Kidney (tissue), 14 donors: ENCODE results near the gene MNX1. TPM values are rescaled to one million over a fixed set of nuclear protein-coding genes. Genes with fewer than 3 reads are reported as not detected.

Source experiments
- DNase-seq, 5 donors: peaks; one replicate each; pipeline ENCODE4 v3.0.0-alpha.2; 2013 to 2020
- FAIRE-seq: peaks from 2 replicates; lab custom pipeline; 2012; peaks lifted over from hg19 to GRCh38; lab: Jason Lieb, UNC
- H3K27ac ChIP-seq, 2 donors: one replicate each; pipeline ENCODE4 v1.7.0; 2013; ENCODE audit warnings: low read depth in 2 of 2, low read length in 2 of 2, inconsistent platforms in 1 of 2
- H3K27me3 ChIP-seq: one replicate; pipeline ENCODE4 v1.7.1; 2013; ENCODE audit warnings: low read length, inconsistent platforms; ENCODE audit not compliant: control insufficient read depth, insufficient read depth
- H3K36me3 ChIP-seq, 3 donors: one replicate each; pipeline versions ENCODE4 v1.7.0 to v1.7.1; 2013; ENCODE audit warnings: low read length in 3 of 3, control low read depth in 1 of 3, inconsistent platforms in 1 of 3; ENCODE audit not compliant: insufficient read depth in 3 of 3, control insufficient read depth in 2 of 3
- H3K4me1 ChIP-seq, 3 donors: one replicate each; pipeline versions ENCODE4 v1.7.0 to v1.7.1; 2013; ENCODE audit warnings: low read length in 3 of 3, inconsistent platforms in 1 of 3, low read depth in 1 of 3; ENCODE audit not compliant: control insufficient read depth in 2 of 3, insufficient read depth in 2 of 3
- H3K4me3 ChIP-seq, 3 donors: one replicate each; pipeline versions ENCODE4 v1.7.0 to v1.8.1; 2013; ENCODE audit warnings: low read length in 3 of 3, control low read depth in 1 of 3, inconsistent platforms in 1 of 3
- H3K9ac ChIP-seq, 3 donors: one replicate each; pipeline versions ENCODE4 v1.7.0 to v1.7.1; 2013; ENCODE audit warnings: low read length in 3 of 3, control low read depth in 1 of 3, inconsistent platforms in 1 of 3
- H3K9me3 ChIP-seq, 3 donors: one replicate each; pipeline versions ENCODE4 v1.7.0 to v1.7.1; 2013; ENCODE audit warnings: low read length in 3 of 3, control low read depth in 1 of 3, inconsistent platforms in 1 of 3; ENCODE audit not compliant: control insufficient read depth in 2 of 3, insufficient read depth in 1 of 3
- CTCF ChIP-seq: IDR thresholded peaks from 3 replicates; pipeline ENCODE4 v1.5.1; 2012; ENCODE audit warnings: mild to moderate bottlenecking, moderate library complexity, borderline replicate concordance; ENCODE audit not compliant: insufficient read depth; ENCODE audit errors: extremely low read depth
- intact Hi-C: fragments of 100-400 bp; cut with DNase I; formaldehyde crosslinking; loops from one replicate; pipeline ENCODE4 v1.11.1; 2022
- polyA plus RNA-seq: library from polyadenylated mRNA; stranded (reverse); fragments of 350-450 nt; fragmentation: Illumina TruSeq; extraction: RNeasy Lipid Tissue Mini Kit (QIAGEN cat#74804); gene quantifications from one replicate; pipeline ENCODE4 v1.2.3, GENCODE V29; 2014; ENCODE audit warnings: low read depth, low replicate concordance; ENCODE audit not compliant: insufficient read depth
- total RNA-seq: library from RNA; stranded (reverse); fragmentation: NEBNext Ultra II Directional; extraction: Animal tissue kit (Norgen Biotek cat#: 25700); gene quantifications from one replicate; pipeline ENCODE4 v1.2.1, GENCODE V29; 2021
- donor health status: control.
- donor health status: control.
- donor health status: control.
- donor health status: control.
- donor health status: control.
- donor health status: DM: yes; HTN: yes; CAD: no.
- donor health status: Normal renal cell carcinoma (clear cell type).

MNX1 gene
- total and polyA plus RNA-seq, 2 donors from 2014 or later = 1.1 TPM; not detected in 1

DNA sequence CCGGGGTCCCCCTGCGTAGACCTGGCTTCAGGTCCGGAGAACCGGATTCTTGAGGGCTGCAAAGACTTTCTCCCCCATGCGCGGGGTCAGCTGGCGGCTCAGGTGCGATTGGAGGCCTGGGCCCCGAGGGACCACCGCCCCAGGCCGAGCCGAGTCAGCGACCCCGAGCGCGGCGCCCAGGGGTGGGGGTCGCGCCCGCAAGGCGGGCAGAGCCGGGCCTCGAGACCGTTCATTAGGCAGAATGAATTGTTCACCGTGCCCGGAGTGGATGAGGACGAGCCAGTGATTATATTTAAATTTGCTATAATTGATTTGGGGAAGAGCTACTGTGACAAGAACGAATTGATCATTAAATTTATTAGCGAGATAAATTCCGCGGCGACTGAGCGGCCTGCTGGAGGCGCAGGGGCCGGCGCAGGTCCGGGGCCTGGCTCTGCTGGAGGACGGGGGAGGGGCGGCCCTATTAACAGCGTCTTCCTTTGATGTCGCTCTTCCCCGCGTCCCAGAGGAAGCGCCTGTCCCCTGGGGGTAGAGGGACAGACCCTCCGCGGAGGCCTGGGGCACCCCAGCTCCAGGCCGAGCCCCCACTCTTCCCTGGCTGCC, 7.5 kb downstream of the MNX1 start:
- intact Hi-C loops = no loop called here
- no peak for FAIRE-seq
- no peak overlapping the region for H3K4me3 ChIP-seq
- no peak for TF ChIP-seq CTCF
- peak in 2 of 5 donors; percentile 14 to 53 for DNase-seq
- peaks cover 63% of the 10 kb centered on the region for H3K27me3 ChIP-seq
- H3K9me3 ChIP-seq = no peaks in the 10 kb centered on the region
- H3K36me3 ChIP-seq = no peaks in the 10 kb centered on the region
- no peak overlapping the region for H3K9ac ChIP-seq
- H3K4me1 ChIP-seq = peaks cover 0 to 2% (median 0%) of the 10 kb centered on the region in 3 donors
- H3K27ac ChIP-seq = no peak overlapping the region

GRCh38 chr7:157001920-157002818, 8.3 kb downstream of the MNX1 start:
- peak in 1 of 5 donors; percentile 33 for DNase-seq

GRCh38 chr7:157000741-157001653, 9.5 kb downstream of the MNX1 start:
- intact Hi-C loops = no loop called here
- no peak for TF ChIP-seq CTCF
- no peak overlapping the region for H3K4me3 ChIP-seq
- DNase-seq (peak in 1 of 5 donors; percentile 9), FAIRE-seq (no peak)
- no peaks in the 10 kb centered on the region for H3K36me3 ChIP-seq
- H3K4me1 ChIP-seq = peaks cover 0 to 2% (median 0%) of the 10 kb centered on the region in 3 donors
- H3K27ac ChIP-seq = no peak overlapping the region
- H3K9ac ChIP-seq = no peak overlapping the region
- peaks cover 52% of the 10 kb centered on the region for H3K27me3 ChIP-seq
- H3K9me3 ChIP-seq = peaks cover 0 to 2% (median 0%) of the 10 kb centered on the region in 3 donors

More at GRCh38 chr7:157001920-157002818, 8.3 kb downstream of the MNX1 start:
- Histone ChIP-seq H3K27ac (no peak overlapping the region), H3K4me3 (no peak overlapping the region), H3K4me1 (peaks cover 0 to 2% (median 0%) of the 10 kb centered on the region in 3 donors), H3K36me3 (no peaks in the 10 kb centered on the region), H3K27me3 (peaks cover 58% of the 10 kb centered on the region), H3K9ac (no peak overlapping the region), H3K9me3 (peaks cover 0 to 1% (median 0%) of the 10 kb centered on the region in 3 donors)
- TF ChIP-seq CTCF = no peak
- intact Hi-C loops = no loop called here
- no peak for FAIRE-seq
